ENCODE data around the gene CISTR. TPM values are rescaled to one million over a fixed set of nuclear protein-coding genes. Genes with fewer than 3 reads are reported as not detected.
"Not testable (repeated sequence)": the region's sequence is repeated elsewhere in the genome, so short reads cannot be mapped to it uniquely, and the experiment has no call there.

Gene CISTR
- total and polyA plus RNA-seq, 8 donors, result not detected

- no peaks in the 10 kb centered on the region for H3K36me3 ChIP-seq
- peaks cover 0 to 87% (median 39%) of the 10 kb centered on the region in 3 donors for H3K27me3 ChIP-seq
- WGBS, 5 donors, result 61 to 77% (median 73%) methylated on average over 2 of the region's 2 CpGs
- H3K9me3 ChIP-seq, result no peaks in the 10 kb centered on the region
- no peak for DNase-seq
- H3K4me1 ChIP-seq, result peaks cover 0 to 5% (median 0%) of the 10 kb centered on the region in 4 donors
- intact Hi-C loops (cut with DNase I; ENCODE audit: low total_unique reads), result no loop called here
- no peak overlapping the region for H3K4me3 ChIP-seq
- TF ChIP-seq POLR2A (IDR thresholded peaks at IDR 0.05), result no peak
- no peak for TF ChIP-seq POLR2AphosphoS5 (IDR thresholded peaks at IDR 0.05)
- no peak for TF ChIP-seq CTCF (IDR thresholded peaks at IDR 0.05)
- no peak for TF ChIP-seq EP300 (IDR thresholded peaks at IDR 0.05)
- no peak overlapping the region for H3K27ac ChIP-seq
These were observed 33.4 kb upstream of the CISTR start for GRCh38 chr12:53785161-53785560.

- peaks cover 0 to 19% (median 0%) of the 10 kb centered on the region in 4 donors for H3K4me1 ChIP-seq
- WGBS, 5 donors, result 68 to 75% (median 72%) methylated on average over 8 of the region's 8 CpGs
- no peak overlapping the region for H3K27ac ChIP-seq
- no peak for DNase-seq
- H3K4me3 ChIP-seq, result no peak overlapping the region
- H3K27me3 ChIP-seq, result peaks cover 0 to 81% (median 39%) of the 10 kb centered on the region in 3 donors
- no peak for TF ChIP-seq POLR2AphosphoS5 (IDR thresholded peaks at IDR 0.05)
- TF ChIP-seq POLR2A (IDR thresholded peaks at IDR 0.05), result no peak
- TF ChIP-seq CTCF (IDR thresholded peaks at IDR 0.05), result no peak
- TF ChIP-seq EP300 (IDR thresholded peaks at IDR 0.05), result no peak
- H3K9me3 ChIP-seq, result no peaks in the 10 kb centered on the region
- intact Hi-C loops (cut with DNase I; ENCODE audit: low total_unique reads), result no loop called here
- H3K36me3 ChIP-seq, result no peaks in the 10 kb centered on the region
These were observed 30.4 kb upstream of the CISTR start for GRCh38 chr12:53782093-53782703.

GRCh38 chr12:53781228-53781801 is 29.5 kb upstream of the CISTR start:
- Histone ChIP-seq H3K4me1 (peaks cover 0 to 22% (median 0%) of the 10 kb centered on the region in 4 donors), H3K27me3 (peaks cover 0 to 76% (median 36%) of the 10 kb centered on the region in 3 donors), H3K36me3 (no peaks in the 10 kb centered on the region), H3K9me3 (no peaks in the 10 kb centered on the region), H3K27ac (no peak overlapping the region), H3K4me3 (no peak overlapping the region)
- 29 to 40% (median 33%) methylated on average over 5 of the region's 5 CpGs for WGBS, 5 donors
- DNase-seq, result no peak
- intact Hi-C loops (cut with DNase I; ENCODE audit: low total_unique reads), result no loop called here
- TF ChIP-seq EP300 (IDR thresholded peaks at IDR 0.05) (no peak), POLR2AphosphoS5 (IDR thresholded peaks at IDR 0.05) (no peak), CTCF (IDR thresholded peaks at IDR 0.05) (no peak), POLR2A (IDR thresholded peaks at IDR 0.05) (no peak)

- Histone ChIP-seq H3K4me1 (peaks cover 0 to 22% (median 0%) of the 10 kb centered on the region in 4 donors), H3K27ac (no peak overlapping the region), H3K9me3 (no peaks in the 10 kb centered on the region), H3K4me3 (no peak overlapping the region), H3K36me3 (no peaks in the 10 kb centered on the region), H3K27me3 (peaks cover 0 to 67% (median 31%) of the 10 kb centered on the region in 3 donors)
- intact Hi-C loops (cut with DNase I; ENCODE audit: low total_unique reads), result no loop called here
- DNase-seq, result no peak
- 38 to 74% (median 47%) methylated on average over 3 of the region's 3 CpGs for WGBS, 5 donors
- TF ChIP-seq POLR2A (IDR thresholded peaks at IDR 0.05) (no peak), CTCF (IDR thresholded peaks at IDR 0.05) (no peak), POLR2AphosphoS5 (IDR thresholded peaks at IDR 0.05) (peak in 1 of 3 donors; percentile 20)
These were observed 28.5 kb upstream of the CISTR start for GRCh38 chr12:53780323-53780722.

- DNase-seq; H3K27ac ChIP-seq; H3K9me3 ChIP-seq; intact Hi-C loops (cut with DNase I; ENCODE audit: low total_unique reads); H3K4me3 ChIP-seq; H3K36me3 ChIP-seq: not testable (repeated sequence)
- Histone ChIP-seq H3K4me1 (peaks cover 0 to 22% (median 0%) of the 10 kb centered on the region in 4 donors), H3K27me3 (peaks cover 0 to 61% (median 26%) of the 10 kb centered on the region in 3 donors)
- 86 to 93% (median 92%) methylated on average over 7 of the region's 7 CpGs for WGBS, 5 donors
These were observed 27.9 kb upstream of the CISTR start for GRCh38 chr12:53779679-53780078.

Measured in stomach (tissue), 9 donors.